HG03558 (cell line): Measurements from ENCODE around the gene ZNF821.
A peak's percentile ranks its signal among the peaks of the same experiment; 100 is the strongest.
"Not testable (repeated sequence)": the region's sequence is repeated elsewhere in the genome, so short reads cannot be mapped to it uniquely, and the experiment has no call there.

Source experiments
- ATAC-seq: cut with Tn5 transposase; IDR thresholded peaks from one replicate; pipeline ENCODE4 v1.9.1; 2021; ENCODE audit warnings: moderate number of reproducible peaks; ENCODE audit not compliant: unreplicated experiment; ENCODE audit errors: extremely low read depth

Gene ZNF821

DNA sequence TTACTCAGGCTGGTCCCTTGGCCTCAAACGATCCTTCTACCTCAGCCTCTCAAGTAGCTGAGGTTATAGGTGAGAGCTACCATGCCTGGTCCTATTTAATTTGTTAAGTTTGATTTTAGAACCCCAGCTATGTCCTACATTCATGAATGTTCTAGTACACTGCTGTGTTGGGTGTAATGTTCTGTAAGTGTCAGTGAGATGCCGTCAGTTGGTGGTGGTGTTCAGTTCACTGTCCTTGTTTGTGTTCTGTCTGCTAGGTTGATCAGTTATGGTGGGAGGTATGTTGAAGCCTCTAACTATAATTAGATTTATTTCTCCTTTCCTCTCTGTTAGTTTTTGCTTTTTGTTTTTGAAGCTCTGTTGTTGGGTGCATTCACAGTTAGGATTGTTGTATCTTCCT is 19.6 kb upstream of the ZNF821 start:
- ATAC-seq, result no peak

DNA sequence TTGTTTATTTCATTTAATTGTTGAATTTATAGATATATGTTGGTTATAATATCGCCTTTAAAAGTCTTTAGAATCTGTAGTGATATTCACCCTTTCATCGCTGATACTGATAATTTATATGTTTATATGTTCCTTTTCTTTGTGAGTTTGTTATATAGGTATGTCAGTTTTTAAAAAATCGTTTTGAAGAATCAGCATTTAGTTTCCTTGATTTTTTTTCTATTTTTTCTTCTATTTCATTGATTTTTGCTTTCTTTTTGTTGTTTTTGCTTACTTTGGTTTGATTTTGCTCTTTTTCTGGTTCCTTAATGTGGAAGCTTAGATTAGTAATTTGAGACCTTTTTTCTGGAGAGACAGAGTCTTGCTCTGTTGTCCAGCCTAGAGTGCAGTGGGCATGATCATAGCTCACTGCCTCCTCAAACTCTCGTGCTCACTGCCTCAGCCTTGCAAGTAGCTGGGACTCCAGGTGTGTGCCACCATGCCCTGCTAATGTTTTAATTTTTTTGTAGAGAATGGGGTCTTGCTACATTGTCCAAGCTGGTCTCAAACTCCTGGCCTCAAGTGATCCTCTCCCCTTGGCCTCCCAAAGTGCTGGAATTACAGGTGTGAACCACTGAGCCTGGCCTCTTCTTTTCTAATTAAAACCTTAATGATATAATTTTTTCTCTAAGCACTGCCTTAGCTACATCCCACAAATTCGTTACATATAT is 18.8 kb upstream of the ZNF821 start:
- ATAC-seq, result no peak

DNA sequence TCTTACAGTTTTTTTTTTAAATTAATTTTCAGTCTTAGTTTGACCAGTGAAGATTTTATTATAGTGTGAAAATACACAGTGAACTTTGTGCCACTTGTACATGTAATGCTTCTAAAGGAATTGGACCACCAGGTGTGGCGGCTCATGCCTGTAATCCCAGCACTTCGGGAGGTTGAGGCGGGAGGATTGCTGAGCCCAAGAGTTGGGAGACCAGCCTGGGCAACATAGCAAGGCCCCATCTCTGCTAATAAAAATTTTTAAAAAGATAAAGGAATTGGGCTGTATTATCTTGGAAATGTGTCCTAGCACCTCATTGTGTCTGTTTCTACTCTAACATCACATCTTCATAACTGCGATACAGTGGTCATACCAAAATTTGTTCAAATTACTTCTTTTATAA is 15.2 kb upstream of the ZNF821 start:
- ATAC-seq, result no peak

DNA sequence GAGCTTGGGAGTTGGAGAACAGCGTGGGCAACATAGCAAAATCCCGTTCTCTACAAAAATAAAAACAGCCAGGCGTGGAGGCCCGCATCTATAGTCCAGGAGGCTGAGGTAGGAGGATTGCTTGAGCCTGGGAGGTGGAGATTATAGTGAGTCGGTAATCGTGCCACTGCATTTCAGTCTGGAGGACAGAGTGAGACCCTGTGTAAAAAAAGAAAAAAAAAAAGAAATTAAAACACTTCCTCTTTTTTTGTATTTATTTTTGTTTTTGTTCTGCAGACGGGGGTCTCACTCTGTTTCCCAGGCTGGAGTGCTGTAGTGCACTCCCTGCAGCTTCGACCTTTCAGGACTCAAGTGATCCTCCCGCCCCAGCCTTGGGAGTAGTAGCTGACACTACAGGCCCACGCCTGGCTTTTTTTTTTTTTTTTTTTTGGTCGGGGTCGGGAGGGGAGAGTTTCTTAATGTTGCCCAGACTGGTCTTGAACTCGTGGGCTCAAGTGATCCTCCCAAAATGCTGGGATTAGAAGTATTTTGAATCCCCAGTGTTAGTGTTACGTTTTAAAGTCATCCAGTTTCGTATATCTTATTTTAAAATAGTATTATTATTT is 12.9 kb upstream of the ZNF821 start:
- ATAC-seq, result no peak

DNA sequence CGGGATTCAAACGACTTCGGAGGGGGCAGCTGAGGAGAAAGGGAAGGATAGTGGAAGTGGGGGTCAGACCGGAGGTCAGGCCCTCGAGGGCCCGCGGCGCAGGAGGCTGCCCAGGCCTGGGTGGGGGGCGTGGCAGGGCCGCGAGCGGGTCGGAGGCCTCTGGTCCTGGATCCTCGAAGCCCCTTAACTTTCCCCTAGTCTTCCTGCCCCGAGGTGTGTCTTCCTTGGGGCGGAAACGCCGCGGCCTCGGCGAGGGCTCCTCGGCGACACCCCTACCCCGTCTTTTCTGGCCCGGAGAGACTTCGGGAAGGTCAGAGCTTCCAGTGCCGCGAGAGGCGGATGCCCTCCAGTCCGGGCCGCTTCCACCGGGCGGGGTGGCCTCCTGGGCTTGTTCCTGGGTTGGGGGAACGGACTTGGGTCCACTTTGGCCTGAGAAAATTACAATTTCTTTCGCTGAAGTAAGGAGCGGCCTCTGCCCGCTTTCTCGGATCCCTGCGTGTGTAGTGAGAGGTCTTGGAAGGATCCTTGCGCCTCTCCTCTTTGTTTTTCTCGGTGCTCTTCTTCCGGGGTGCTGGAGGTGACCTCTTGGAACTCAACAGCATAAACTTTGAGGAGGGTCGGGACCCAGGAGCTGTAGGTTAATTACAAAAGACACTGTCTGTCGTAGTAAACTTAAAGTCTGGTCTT is 11.8 kb upstream of the ZNF821 start:
- no peak for ATAC-seq

DNA sequence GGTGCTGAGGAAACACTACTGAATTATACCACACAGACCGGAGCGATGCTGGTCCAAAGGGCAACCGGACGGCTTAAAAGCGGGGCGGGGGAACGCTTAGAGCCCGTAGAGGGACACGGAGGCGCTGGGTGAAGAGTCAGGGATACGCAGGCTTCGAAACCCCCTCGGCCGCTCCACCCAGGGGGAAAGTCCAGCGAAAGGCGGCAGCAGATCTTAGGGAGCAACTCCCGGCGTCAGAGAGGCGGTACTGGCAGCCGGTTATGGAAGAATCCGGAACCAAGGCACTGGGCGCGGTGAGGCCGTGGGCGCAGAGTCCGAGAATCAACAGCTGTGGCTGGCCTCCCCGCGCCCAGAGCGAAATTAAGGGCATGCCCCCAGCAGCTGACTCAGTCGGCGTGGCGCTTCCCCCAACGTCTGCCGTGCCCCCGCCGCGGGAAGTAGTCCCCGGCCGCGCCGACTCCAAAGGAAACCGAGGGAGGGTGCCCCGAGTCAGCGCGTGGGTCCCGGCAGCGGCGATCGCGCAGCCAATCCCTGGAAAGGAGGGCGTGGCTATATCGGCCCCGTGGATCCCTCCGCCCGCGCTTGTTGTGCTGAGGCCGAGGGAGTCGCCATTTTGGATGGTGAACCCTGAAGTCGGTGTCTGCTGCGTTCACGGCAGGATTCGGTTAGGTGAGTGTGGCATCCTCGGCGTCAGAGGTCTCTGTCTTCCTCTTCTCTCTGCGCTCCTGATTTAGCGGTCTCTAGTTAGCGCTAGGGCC is 11.1 kb upstream of the ZNF821 start, which contains the start of gene IST1:
Gene IST1 (plus strand): TSS at position 611 of the 758 bp plus-strand sequence. CDS start 20,110 bp downstream, outside the sequence.
- peak; percentile 78 for ATAC-seq

DNA sequence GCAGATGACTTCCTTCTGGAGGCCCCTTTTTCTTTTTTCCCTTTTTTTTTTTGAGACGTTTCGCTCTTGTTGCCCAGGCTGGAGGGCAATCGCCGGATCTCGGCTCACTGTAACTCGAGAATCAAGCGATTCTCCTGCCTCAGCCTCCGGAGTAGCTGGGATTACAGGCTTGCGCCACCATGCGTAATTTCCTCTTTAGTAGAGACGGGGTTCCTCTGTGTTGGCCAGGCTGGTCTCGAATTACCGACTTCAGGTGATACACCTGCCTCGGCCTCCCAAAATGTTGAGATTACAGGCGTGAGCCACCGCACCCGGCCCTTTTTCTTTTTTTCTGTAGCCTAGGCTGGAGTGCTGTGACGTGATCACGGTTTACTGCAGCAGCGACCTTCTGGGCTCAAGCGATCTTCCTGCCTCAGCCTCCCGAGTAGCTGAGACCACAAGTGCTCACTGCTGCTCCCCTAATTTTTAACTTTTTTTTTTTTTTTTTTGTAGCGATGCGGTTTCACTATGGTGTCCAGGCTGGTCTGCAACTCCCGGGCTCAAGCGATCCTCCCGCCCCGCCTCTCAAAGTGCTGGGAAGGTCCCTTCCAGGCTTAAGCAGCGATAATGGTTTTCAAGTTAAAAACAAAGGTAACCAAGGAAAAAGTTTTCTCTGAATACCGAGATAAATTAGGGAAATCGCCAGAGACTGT is 10.4 kb upstream of the ZNF821 start:
- ATAC-seq, result no peak

DNA sequence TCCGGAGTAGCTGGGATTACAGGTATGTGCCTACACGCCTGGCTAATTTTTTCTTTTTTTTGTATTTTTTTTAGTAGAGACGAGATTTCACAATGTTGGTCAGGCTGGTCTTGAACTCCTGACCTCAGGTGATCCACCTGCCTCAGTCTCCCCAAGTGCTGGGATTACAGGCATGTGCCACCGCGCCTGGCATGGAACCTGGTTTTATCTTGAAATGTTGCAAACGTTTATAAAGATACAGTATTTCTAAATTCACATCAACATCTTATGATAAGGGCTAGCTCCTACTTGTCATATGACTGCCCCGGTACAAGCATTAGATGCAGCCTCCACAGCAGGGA is 9.9 kb upstream of the ZNF821 start:
- no peak for ATAC-seq

DNA sequence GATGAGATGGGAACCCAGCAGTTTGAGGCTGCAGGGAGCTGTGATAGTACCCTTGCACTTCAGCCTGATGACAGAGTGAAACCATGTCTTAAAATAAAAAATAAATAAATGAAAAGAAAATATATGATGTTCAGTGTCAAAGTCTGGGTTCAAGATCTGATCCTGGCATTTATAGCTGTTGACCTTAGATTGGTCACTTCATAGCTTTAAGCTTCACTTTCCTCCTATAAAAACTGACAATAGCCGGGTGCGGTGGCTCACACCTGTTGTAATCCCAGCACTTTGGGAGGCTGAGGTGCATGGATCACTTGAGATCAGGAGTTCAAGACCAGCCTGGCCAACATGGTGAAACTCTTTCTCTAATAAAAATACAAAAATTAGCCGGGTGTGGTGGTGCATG is 5.2 kb upstream of the ZNF821 start:
- ATAC-seq, result no peak

DNA sequence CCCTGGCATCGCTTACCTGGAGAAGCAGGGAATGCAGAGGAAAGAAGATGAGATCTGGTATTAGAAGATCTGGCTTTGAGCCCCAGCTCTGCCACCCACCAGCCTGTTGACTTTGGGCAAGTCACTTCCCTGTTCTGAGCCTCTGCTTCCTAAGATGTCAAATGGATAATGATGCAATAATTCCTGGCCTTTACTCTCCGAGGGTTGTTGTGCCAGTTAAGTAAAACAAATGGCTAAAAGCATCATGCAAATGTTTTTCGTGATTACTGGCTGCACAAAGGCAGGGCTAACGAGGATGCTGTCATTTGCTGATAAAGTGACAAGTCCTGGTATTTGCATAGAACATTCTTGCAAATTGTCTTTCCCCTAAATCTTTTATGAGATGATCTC is 1.3 kb upstream of the ZNF821 start:
- ATAC-seq, result no peak

DNA sequence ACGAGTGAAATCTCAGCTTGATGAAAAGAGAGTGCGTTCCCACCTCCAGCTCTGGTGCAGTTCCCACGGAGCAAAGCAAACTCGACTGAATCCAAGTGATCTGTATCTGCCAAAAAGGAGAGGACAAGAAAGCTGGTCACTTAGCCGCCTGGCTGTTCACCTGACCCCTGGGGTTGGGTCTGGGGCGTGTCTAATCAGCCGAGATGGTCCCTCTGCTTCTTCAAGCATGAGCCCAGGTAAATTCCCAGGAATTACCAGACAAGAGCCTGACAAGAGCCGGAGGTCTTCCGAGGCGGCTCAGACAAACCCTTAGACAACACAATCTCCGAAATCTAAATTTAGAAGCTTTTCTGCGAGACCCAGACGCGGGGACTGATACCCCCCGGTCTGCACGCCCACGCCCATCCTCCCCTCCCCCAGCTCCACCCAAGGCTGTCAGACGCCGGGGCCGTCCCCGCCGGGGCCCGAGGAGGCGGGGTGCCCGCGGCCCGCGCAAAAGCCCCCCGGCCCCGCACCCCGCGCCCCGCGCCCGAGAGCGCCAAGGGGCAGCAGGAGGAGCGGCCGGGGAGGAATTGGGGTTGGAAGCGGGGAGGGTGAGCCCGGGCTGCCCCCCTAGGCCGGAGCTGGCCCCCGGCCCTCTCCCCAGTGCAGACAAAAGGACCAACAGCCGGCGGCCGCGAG is 674 bp downstream of the ZNF821 start:
- ATAC-seq, result no peak

DNA sequence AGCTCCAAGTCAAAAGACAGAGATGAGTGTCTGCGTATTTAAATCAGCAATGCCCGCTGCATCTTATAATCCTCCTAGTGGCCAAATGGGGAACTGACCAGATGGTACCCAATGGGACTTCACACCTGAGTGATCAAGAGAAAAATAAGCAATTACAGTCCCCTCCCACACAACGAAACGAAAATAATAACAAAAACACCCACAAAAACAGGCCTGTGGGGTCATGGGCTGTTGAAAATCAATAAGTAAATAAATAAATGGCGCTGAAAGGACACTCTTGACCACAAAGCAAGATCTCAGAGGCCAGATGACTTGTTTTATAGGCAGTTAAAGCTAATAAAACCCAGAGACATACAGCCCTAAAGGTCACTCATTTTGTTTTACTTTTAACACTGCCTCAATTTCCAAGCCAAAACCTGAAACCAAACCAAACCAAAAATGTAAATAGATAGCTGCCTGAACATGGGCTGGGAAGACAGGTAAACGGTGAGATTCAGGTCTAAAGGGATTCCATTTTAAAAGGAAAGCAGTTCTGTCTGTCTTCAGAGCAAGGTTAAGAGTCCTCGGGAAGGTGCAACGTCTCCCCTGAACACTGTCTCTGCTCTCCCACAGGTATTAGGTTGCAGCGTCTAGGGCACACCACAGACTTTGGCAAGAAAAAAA is 1.3 kb downstream of the ZNF821 start:
- no peak for ATAC-seq

DNA sequence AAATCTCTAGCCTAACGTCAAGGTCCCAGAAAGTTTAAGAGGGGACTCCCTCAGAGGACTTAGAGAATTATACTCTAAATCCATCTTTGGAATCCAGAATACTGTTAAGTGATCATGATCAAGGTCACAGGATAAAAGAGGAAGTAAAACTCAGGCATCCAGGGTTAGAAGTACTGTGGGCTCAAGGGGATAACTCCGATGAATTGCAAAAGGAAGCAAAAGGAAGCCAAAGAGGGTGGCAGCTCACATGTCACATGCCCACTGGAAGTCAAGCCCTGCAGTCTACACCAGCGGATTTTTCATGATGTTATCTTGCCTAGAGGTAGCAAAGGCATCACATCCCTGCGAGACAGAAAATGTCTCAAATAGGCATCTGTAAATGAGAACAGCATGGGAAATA is 3.8 kb downstream of the ZNF821 start:
- no peak for ATAC-seq

DNA sequence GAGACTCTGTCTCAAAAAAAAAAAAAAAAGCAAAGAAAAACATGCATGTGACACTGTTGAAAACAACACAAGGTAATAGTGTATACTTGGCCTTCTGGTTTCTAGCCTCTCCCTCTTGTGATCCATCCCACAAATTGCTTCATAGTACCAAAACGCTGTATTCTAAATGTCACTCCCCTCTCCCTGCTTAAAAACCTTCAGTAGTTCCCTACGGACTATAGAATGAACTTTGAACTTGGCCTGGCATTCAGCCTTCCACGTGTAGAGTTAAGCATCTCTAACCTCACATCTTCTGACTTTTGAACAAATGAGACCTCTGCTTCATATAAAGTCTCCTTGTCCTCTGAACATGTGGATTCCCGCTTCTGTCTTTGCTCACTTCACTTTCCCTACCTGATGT is 5.1 kb downstream of the ZNF821 start:
- no peak for ATAC-seq

DNA sequence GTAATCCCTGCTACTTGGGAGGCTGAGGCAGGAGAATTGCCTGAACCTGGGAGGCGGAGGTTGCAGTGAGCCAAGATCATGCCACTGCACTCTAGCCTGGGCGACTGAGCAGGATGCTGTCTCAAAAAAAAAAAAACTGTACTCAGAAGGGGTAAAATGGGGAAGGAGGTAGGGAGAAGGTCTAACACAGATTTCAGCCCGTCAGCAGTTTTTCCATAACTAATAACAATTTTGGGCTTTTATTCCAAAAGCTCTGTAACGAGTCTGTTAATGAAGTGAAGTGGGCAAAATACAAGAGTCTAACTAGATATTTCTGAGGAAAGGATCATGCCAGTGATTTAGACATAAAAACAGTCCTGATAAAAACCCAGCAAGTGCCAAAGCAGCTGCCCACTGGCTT is 10.8 kb downstream of the ZNF821 start:
- ATAC-seq, result no peak

DNA sequence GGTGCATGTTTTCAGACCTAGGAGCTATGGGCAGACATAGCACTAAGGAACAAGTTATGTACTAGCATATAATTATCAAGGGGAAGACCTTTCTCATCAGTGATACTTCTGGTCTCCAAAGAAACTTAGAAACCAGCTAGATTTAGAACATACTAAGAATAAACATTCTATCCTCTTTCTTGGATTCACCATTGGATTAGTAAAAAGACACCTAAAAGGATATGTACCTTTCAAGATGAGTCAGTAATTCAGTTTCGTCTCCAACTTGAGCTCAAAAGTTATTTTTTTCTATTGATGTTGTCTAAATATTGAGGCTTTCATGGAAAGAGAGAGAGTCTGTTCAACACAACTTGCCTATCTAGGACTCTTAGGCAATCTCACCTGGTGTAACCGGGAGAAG is 13.2 kb downstream of the ZNF821 start:
- ATAC-seq, result no peak

DNA sequence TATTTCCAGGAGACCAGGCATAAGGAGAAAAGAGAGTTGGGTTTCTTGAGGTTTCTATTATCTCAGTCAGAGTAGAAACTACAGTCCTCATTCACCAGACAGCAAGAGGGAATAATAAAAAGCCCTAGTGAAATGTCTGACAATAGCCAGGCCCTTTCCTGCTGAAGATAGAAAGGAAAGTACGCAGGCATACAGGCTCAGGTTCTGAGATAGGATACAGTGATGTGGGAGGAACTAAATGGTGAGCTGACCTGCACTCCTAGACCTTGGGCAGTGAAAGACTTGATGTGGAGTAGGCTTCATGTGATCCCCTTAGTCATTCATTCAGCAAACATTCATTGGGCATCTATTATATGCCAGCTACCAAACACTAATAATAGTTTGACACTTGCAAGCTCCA is 14.9 kb downstream of the ZNF821 start:
- ATAC-seq, result no peak

DNA sequence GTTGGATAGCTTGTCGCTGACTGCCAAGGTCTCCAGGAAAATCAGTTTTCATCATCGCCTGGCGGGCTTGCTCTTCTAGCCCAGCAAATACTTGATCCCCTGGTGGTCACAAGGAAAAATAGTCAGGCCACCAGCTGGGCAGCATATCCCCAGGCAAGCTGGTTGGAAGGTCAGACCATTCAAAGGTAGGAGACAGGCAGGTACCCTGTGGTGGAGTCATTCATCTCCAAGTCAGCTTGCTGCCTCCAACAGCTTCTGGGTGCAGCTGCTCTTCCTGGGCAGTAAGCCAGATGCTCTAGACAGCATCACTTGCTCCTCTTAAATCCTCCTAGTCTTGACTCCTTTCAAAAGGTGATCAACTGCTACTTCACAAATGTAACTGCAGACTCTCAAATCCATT is 16.0 kb downstream of the ZNF821 start:
- ATAC-seq, result no peak

DNA sequence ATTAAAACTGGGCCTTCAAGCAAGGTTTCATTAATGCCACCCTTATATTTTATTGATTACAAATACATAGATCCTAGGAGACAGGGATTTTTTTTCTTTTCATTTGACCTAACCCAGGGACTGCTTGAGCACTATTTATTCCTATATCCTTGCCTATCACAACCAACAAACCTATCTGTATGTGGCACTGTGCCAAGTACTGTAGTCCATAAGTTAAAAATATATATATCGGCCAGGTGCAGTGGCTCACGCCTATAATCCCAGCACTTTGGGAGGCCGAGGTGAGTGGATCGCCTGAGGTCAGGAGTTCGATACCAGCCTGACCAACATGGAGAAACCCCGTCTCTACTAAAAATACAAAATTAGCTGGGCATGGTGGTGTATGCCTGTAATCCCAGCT is 16.8 kb downstream of the ZNF821 start:
- ATAC-seq, result not testable (repeated sequence)
